ENCODE results near the gene MYH11.

- TF ChIP-seq CTCF (conservative IDR thresholded peaks at IDR 0.05 in 1 of 2, IDR thresholded peaks at IDR 0.05 in 1 of 2; ENCODE audit: low read depth in 1 of 2, low read length in 2 of 2) (no peak), EZH2 (IDR thresholded peaks at IDR 0.05; ENCODE audit: low read length, missing control alignments) (no peak)
Observed at GRCh38 chr16:15690296-15690695, 166.5 kb downstream of the MYH11 start.

Data from fibroblast of lung (primary cell).